ENCODE results near the gene SHB.
A peak's percentile ranks its signal among the peaks of the same experiment; 100 is the strongest.
"Not testable (repeated sequence)": the region's sequence is repeated elsewhere in the genome, so short reads cannot be mapped to it uniquely, and the experiment has no call there.

Gene SHB

GRCh38 chr9:37966412-37967013 is 102.5 kb downstream of the SHB start:
- Mint-ChIP-seq H3K4me1 (ENCODE audit: low read depth) (peaks cover 32% of the 10 kb centered on the region), H3K27ac (no peak overlapping the region), H3K36me3 (ENCODE audit: low read depth) (no peaks in the 10 kb centered on the region), H3K9me3 (no peaks in the 10 kb centered on the region), H3K4me3 (no peak overlapping the region), H3K27me3 (no peaks in the 10 kb centered on the region)

GRCh38 chr9:37965676-37966345 is 103.2 kb downstream of the SHB start:
- not testable (repeated sequence) for H3K27me3 Mint-ChIP-seq; H3K9me3 Mint-ChIP-seq; H3K36me3 Mint-ChIP-seq (ENCODE audit: low read depth); H3K27ac Mint-ChIP-seq; H3K4me3 Mint-ChIP-seq
- peaks cover 34% of the 10 kb centered on the region for H3K4me1 Mint-ChIP-seq (ENCODE audit: low read depth)

- Mint-ChIP-seq H3K4me1 (ENCODE audit: low read depth) (peaks cover 32% of the 10 kb centered on the region), H3K4me3 (no peak overlapping the region), H3K27ac (no peak overlapping the region), H3K36me3 (ENCODE audit: low read depth) (no peaks in the 10 kb centered on the region), H3K27me3 (no peaks in the 10 kb centered on the region), H3K9me3 (no peaks in the 10 kb centered on the region)
Observed at GRCh38 chr9:37965116-37965515, 103.9 kb downstream of the SHB start.

- Mint-ChIP-seq H3K9me3 (no peaks in the 10 kb centered on the region), H3K27ac (no peak overlapping the region), H3K36me3 (ENCODE audit: low read depth) (no peaks in the 10 kb centered on the region), H3K4me3 (no peak overlapping the region), H3K4me1 (ENCODE audit: low read depth) (peaks cover 32% of the 10 kb centered on the region), H3K27me3 (no peaks in the 10 kb centered on the region)
Observed at GRCh38 chr9:37964740-37965081, 104.3 kb downstream of the SHB start.

- H3K27me3 Mint-ChIP-seq, result no peaks in the 10 kb centered on the region
- no peaks in the 10 kb centered on the region for H3K36me3 Mint-ChIP-seq (ENCODE audit: low read depth)
- H3K9me3 Mint-ChIP-seq, result no peaks in the 10 kb centered on the region
- H3K4me1 Mint-ChIP-seq (ENCODE audit: low read depth), result peaks cover 32% of the 10 kb centered on the region
- no peak overlapping the region for H3K4me3 Mint-ChIP-seq
- H3K27ac Mint-ChIP-seq, result peak overlapping the region; percentile 13
Observed at GRCh38 chr9:37963936-37964739, 104.9 kb downstream of the SHB start.

GRCh38 chr9:37961351-37961750 is 107.7 kb downstream of the SHB start:
- Mint-ChIP-seq H3K36me3 (ENCODE audit: low read depth) (no peaks in the 10 kb centered on the region), H3K9me3 (no peaks in the 10 kb centered on the region), H3K4me3 (no peak overlapping the region), H3K27ac (no peak overlapping the region), H3K4me1 (ENCODE audit: low read depth) (peaks cover 32% of the 10 kb centered on the region), H3K27me3 (no peaks in the 10 kb centered on the region)

- Mint-ChIP-seq H3K4me1 (ENCODE audit: low read depth) (peaks cover 26% of the 10 kb centered on the region), H3K4me3 (no peak overlapping the region), H3K36me3 (ENCODE audit: low read depth) (no peaks in the 10 kb centered on the region), H3K27ac (no peak overlapping the region), H3K27me3 (no peaks in the 10 kb centered on the region), H3K9me3 (no peaks in the 10 kb centered on the region)
Observed at GRCh38 chr9:37960631-37961030, 108.4 kb downstream of the SHB start.

- Mint-ChIP-seq H3K27me3 (no peaks in the 10 kb centered on the region), H3K27ac (no peak overlapping the region), H3K4me3 (no peak overlapping the region), H3K4me1 (ENCODE audit: low read depth) (peaks cover 22% of the 10 kb centered on the region), H3K9me3 (no peaks in the 10 kb centered on the region), H3K36me3 (ENCODE audit: low read depth) (no peaks in the 10 kb centered on the region)
Observed at GRCh38 chr9:37959976-37960375, 109.1 kb downstream of the SHB start.

- no peaks in the 10 kb centered on the region for H3K36me3 Mint-ChIP-seq (ENCODE audit: low read depth)
- no peaks in the 10 kb centered on the region for H3K27me3 Mint-ChIP-seq
- H3K27ac Mint-ChIP-seq, result no peak overlapping the region
- no peaks in the 10 kb centered on the region for H3K9me3 Mint-ChIP-seq
- no peak overlapping the region for H3K4me3 Mint-ChIP-seq
- H3K4me1 Mint-ChIP-seq (ENCODE audit: low read depth), result peaks cover 28% of the 10 kb centered on the region
Observed at GRCh38 chr9:37958154-37958553, 110.9 kb downstream of the SHB start.

GRCh38 chr9:37957664-37957953 is 111.4 kb downstream of the SHB start:
- Mint-ChIP-seq H3K4me3 (no peak overlapping the region), H3K27ac (no peak overlapping the region), H3K9me3 (no peaks in the 10 kb centered on the region), H3K36me3 (ENCODE audit: low read depth) (no peaks in the 10 kb centered on the region), H3K27me3 (no peaks in the 10 kb centered on the region), H3K4me1 (ENCODE audit: low read depth) (peaks cover 34% of the 10 kb centered on the region)

GRCh38 chr9:37956904-37957663 is 111.9 kb downstream of the SHB start:
- H3K27ac Mint-ChIP-seq, result no peak overlapping the region
- H3K4me1 Mint-ChIP-seq (ENCODE audit: low read depth), result peaks cover 39% of the 10 kb centered on the region
- no peaks in the 10 kb centered on the region for H3K36me3 Mint-ChIP-seq (ENCODE audit: low read depth)
- no peak overlapping the region for H3K4me3 Mint-ChIP-seq
- no peaks in the 10 kb centered on the region for H3K9me3 Mint-ChIP-seq
- no peaks in the 10 kb centered on the region for H3K27me3 Mint-ChIP-seq

GRCh38 chr9:37956423-37956820 is 112.6 kb downstream of the SHB start:
- no peaks in the 10 kb centered on the region for H3K36me3 Mint-ChIP-seq (ENCODE audit: low read depth)
- no peaks in the 10 kb centered on the region for H3K27me3 Mint-ChIP-seq
- no peaks in the 10 kb centered on the region for H3K9me3 Mint-ChIP-seq
- peaks cover 35% of the 10 kb centered on the region for H3K4me1 Mint-ChIP-seq (ENCODE audit: low read depth)
- H3K27ac Mint-ChIP-seq, result no peak overlapping the region
- H3K4me3 Mint-ChIP-seq, result no peak overlapping the region

- H3K36me3 Mint-ChIP-seq (ENCODE audit: low read depth), result no peaks in the 10 kb centered on the region
- H3K27ac Mint-ChIP-seq, result no peak overlapping the region
- peaks cover 30% of the 10 kb centered on the region for H3K4me1 Mint-ChIP-seq (ENCODE audit: low read depth)
- no peaks in the 10 kb centered on the region for H3K9me3 Mint-ChIP-seq
- no peaks in the 10 kb centered on the region for H3K27me3 Mint-ChIP-seq
- H3K4me3 Mint-ChIP-seq, result no peak overlapping the region
Observed at GRCh38 chr9:37955781-37956422, 113.1 kb downstream of the SHB start.

GRCh38 chr9:37954581-37954981 is 114.4 kb downstream of the SHB start:
- Mint-ChIP-seq H3K9me3 (no peaks in the 10 kb centered on the region), H3K36me3 (ENCODE audit: low read depth) (no peaks in the 10 kb centered on the region), H3K27ac (peak overlapping the region; percentile 91)

More at GRCh38 chr9:37954581-37954981, 114.4 kb downstream of the SHB start:
- Mint-ChIP-seq H3K4me3 (no peak overlapping the region), H3K4me1 (ENCODE audit: low read depth) (peaks cover 30% of the 10 kb centered on the region), H3K27me3 (no peaks in the 10 kb centered on the region)

All from stimulated activated naive CD8-positive, alpha-beta T cell treated with anti-CD3 and anti-CD28 coated beads, Interleukin-15, Interleukin-2, amounts not matched to agents 100 ng/mL and 50 ng/mL, for 24 hours (primary cell).